ENCODE measurements around the gene GPR158.

GPR158 gene

GRCh38 chr10:25578061-25578460 is 403.3 kb downstream of the GPR158 start:
- POLR2A ChIA-PET = no interaction called here
- no peak overlapping the region for H3K27ac ChIP-seq (ENCODE audit: insufficient read depth in 1 of 2, low read depth in 1 of 2, low read length in 2 of 2, poor library complexity in 1 of 2, severe bottlenecking in 2 of 2)
- WGBS (ENCODE audit: insufficient coverage) = 92% methylated on average over 2 of the region's 4 CpGs
- no peak overlapping the region for H3K4me3 ChIP-seq (ENCODE audit: control insufficient read depth in 1 of 7, extremely low read depth in 1 of 7, insufficient read depth in 4 of 7, low read depth in 2 of 7, low read length in 6 of 7)
- CTCF ChIA-PET = interaction anchor here (1.2 kb wide), 1 partner anchor 8 kb away, joined by 3 read pairs; no protein-coding TSS in a partner anchor
- no peaks in the 10 kb centered on the region for H3K4me1 ChIP-seq (ENCODE audit: control extremely low read depth in 1 of 4, control insufficient read depth in 4 of 4, insufficient read depth in 4 of 4, low read length in 3 of 4)
- H3K9me3 ChIP-seq (ENCODE audit: control extremely low read depth in 1 of 5, control insufficient read depth in 4 of 5, insufficient read depth in 2 of 5, low read depth in 1 of 5, low read length in 4 of 5) = no peaks in the 10 kb centered on the region
- no peaks in the 10 kb centered on the region for H3K27me3 ChIP-seq (replicated peaks in 2 of 5; ENCODE audit: control insufficient read depth in 4 of 5, insufficient read depth in 5 of 5, low read length in 4 of 5)
- H3K36me3 ChIP-seq (ENCODE audit: control insufficient read depth in 4 of 4, insufficient read depth in 4 of 4, low read length in 3 of 4) = no peaks in the 10 kb centered on the region
- DNase-seq = no peak

- Histone ChIP-seq H3K4me1 (ENCODE audit: control extremely low read depth in 1 of 4, control insufficient read depth in 4 of 4, insufficient read depth in 4 of 4, low read length in 3 of 4) (no peaks in the 10 kb centered on the region), H3K36me3 (ENCODE audit: control insufficient read depth in 4 of 4, insufficient read depth in 4 of 4, low read length in 3 of 4) (no peaks in the 10 kb centered on the region), H3K27me3 (replicated peaks in 2 of 5; ENCODE audit: control insufficient read depth in 4 of 5, insufficient read depth in 5 of 5, low read length in 4 of 5) (no peaks in the 10 kb centered on the region), H3K27ac (ENCODE audit: insufficient read depth in 1 of 2, low read depth in 1 of 2, low read length in 2 of 2, poor library complexity in 1 of 2, severe bottlenecking in 2 of 2) (no peak overlapping the region), H3K9me3 (ENCODE audit: control extremely low read depth in 1 of 5, control insufficient read depth in 4 of 5, insufficient read depth in 2 of 5, low read depth in 1 of 5, low read length in 4 of 5) (peaks cover 0 to 6% (median 0%) of the 10 kb centered on the region in 5 experiments), H3K4me3 (ENCODE audit: control insufficient read depth in 1 of 7, extremely low read depth in 1 of 7, insufficient read depth in 4 of 7, low read depth in 2 of 7, low read length in 6 of 7) (no peak overlapping the region)
- ChIA-PET POLR2A (no interaction called here), CTCF (no interaction called here)
- no peak for DNase-seq
- WGBS (ENCODE audit: insufficient coverage) = 96% methylated on average over 5 of the region's 6 CpGs
Measured at GRCh38 chr10:25582961-25583360, 408.2 kb downstream of the GPR158 start.

GRCh38 chr10:25600651-25601050 is 425.9 kb downstream of the GPR158 start:
- H3K4me1 ChIP-seq (ENCODE audit: control extremely low read depth in 1 of 4, control insufficient read depth in 4 of 4, insufficient read depth in 4 of 4, low read length in 3 of 4) = no peaks in the 10 kb centered on the region
- DNase-seq = no peak
- WGBS (ENCODE audit: insufficient coverage) = 81% methylated on average over 4 of the region's 4 CpGs
- CTCF ChIA-PET = no interaction called here
- no peaks in the 10 kb centered on the region for H3K9me3 ChIP-seq (ENCODE audit: control extremely low read depth in 1 of 5, control insufficient read depth in 4 of 5, insufficient read depth in 2 of 5, low read depth in 1 of 5, low read length in 4 of 5)
- H3K27ac ChIP-seq (ENCODE audit: insufficient read depth in 1 of 2, low read depth in 1 of 2, low read length in 2 of 2, poor library complexity in 1 of 2, severe bottlenecking in 2 of 2) = no peak overlapping the region
- H3K4me3 ChIP-seq (ENCODE audit: control insufficient read depth in 1 of 7, extremely low read depth in 1 of 7, insufficient read depth in 4 of 7, low read depth in 2 of 7, low read length in 6 of 7) = no peak overlapping the region
- H3K36me3 ChIP-seq (ENCODE audit: control insufficient read depth in 4 of 4, insufficient read depth in 4 of 4, low read length in 3 of 4) = no peaks in the 10 kb centered on the region
- no peaks in the 10 kb centered on the region for H3K27me3 ChIP-seq (replicated peaks in 2 of 5; ENCODE audit: control insufficient read depth in 4 of 5, insufficient read depth in 5 of 5, low read length in 4 of 5)
- POLR2A ChIA-PET = no interaction called here

GRCh38 chr10:25604591-25604990 is 429.8 kb downstream of the GPR158 start:
- H3K27me3 ChIP-seq (replicated peaks in 2 of 5; ENCODE audit: control insufficient read depth in 4 of 5, insufficient read depth in 5 of 5, low read length in 4 of 5) = no peaks in the 10 kb centered on the region
- no peak for DNase-seq
- POLR2A ChIA-PET = no interaction called here
- no peak overlapping the region for H3K27ac ChIP-seq (ENCODE audit: insufficient read depth in 1 of 2, low read depth in 1 of 2, low read length in 2 of 2, poor library complexity in 1 of 2, severe bottlenecking in 2 of 2)
- H3K4me1 ChIP-seq (ENCODE audit: control extremely low read depth in 1 of 4, control insufficient read depth in 4 of 4, insufficient read depth in 4 of 4, low read length in 3 of 4) = no peaks in the 10 kb centered on the region
- no peaks in the 10 kb centered on the region for H3K36me3 ChIP-seq (ENCODE audit: control insufficient read depth in 4 of 4, insufficient read depth in 4 of 4, low read length in 3 of 4)
- no peak overlapping the region for H3K4me3 ChIP-seq (ENCODE audit: control insufficient read depth in 1 of 7, extremely low read depth in 1 of 7, insufficient read depth in 4 of 7, low read depth in 2 of 7, low read length in 6 of 7)
- no peaks in the 10 kb centered on the region for H3K9me3 ChIP-seq (ENCODE audit: control extremely low read depth in 1 of 5, control insufficient read depth in 4 of 5, insufficient read depth in 2 of 5, low read depth in 1 of 5, low read length in 4 of 5)
- 75% methylated on average over 2 of the region's 4 CpGs for WGBS (ENCODE audit: insufficient coverage)
- CTCF ChIA-PET = no interaction called here

GRCh38 chr10:25614652-25615051 is 439.9 kb downstream of the GPR158 start:
- no peak for DNase-seq
- WGBS (ENCODE audit: insufficient coverage) = 88% methylated on average over 2 of the region's 2 CpGs
- ChIA-PET CTCF (no interaction called here), POLR2A (no interaction called here)
- Histone ChIP-seq H3K4me3 (ENCODE audit: control insufficient read depth in 1 of 7, extremely low read depth in 1 of 7, insufficient read depth in 4 of 7, low read depth in 2 of 7, low read length in 6 of 7) (no peak overlapping the region), H3K27me3 (replicated peaks in 2 of 5; ENCODE audit: control insufficient read depth in 4 of 5, insufficient read depth in 5 of 5, low read length in 4 of 5) (no peaks in the 10 kb centered on the region), H3K9me3 (ENCODE audit: control extremely low read depth in 1 of 5, control insufficient read depth in 4 of 5, insufficient read depth in 2 of 5, low read depth in 1 of 5, low read length in 4 of 5) (peaks cover 0 to 3% (median 0%) of the 10 kb centered on the region in 5 experiments), H3K36me3 (ENCODE audit: control insufficient read depth in 4 of 4, insufficient read depth in 4 of 4, low read length in 3 of 4) (no peaks in the 10 kb centered on the region), H3K4me1 (ENCODE audit: control extremely low read depth in 1 of 4, control insufficient read depth in 4 of 4, insufficient read depth in 4 of 4, low read length in 3 of 4) (no peaks in the 10 kb centered on the region), H3K27ac (ENCODE audit: insufficient read depth in 1 of 2, low read depth in 1 of 2, low read length in 2 of 2, poor library complexity in 1 of 2, severe bottlenecking in 2 of 2) (no peak overlapping the region)

GRCh38 chr10:25615926-25616325 is 441.1 kb downstream of the GPR158 start:
- CTCF ChIA-PET = no interaction called here
- Histone ChIP-seq H3K4me3 (ENCODE audit: control insufficient read depth in 1 of 7, extremely low read depth in 1 of 7, insufficient read depth in 4 of 7, low read depth in 2 of 7, low read length in 6 of 7) (no peak overlapping the region), H3K9me3 (ENCODE audit: control extremely low read depth in 1 of 5, control insufficient read depth in 4 of 5, insufficient read depth in 2 of 5, low read depth in 1 of 5, low read length in 4 of 5) (peaks cover 0 to 3% (median 0%) of the 10 kb centered on the region in 5 experiments), H3K36me3 (ENCODE audit: control insufficient read depth in 4 of 4, insufficient read depth in 4 of 4, low read length in 3 of 4) (no peaks in the 10 kb centered on the region), H3K27me3 (replicated peaks in 2 of 5; ENCODE audit: control insufficient read depth in 4 of 5, insufficient read depth in 5 of 5, low read length in 4 of 5) (no peaks in the 10 kb centered on the region), H3K4me1 (ENCODE audit: control extremely low read depth in 1 of 4, control insufficient read depth in 4 of 4, insufficient read depth in 4 of 4, low read length in 3 of 4) (no peaks in the 10 kb centered on the region), H3K27ac (ENCODE audit: insufficient read depth in 1 of 2, low read depth in 1 of 2, low read length in 2 of 2, poor library complexity in 1 of 2, severe bottlenecking in 2 of 2) (no peak overlapping the region)
- WGBS (ENCODE audit: insufficient coverage) = 100% methylated on average over 3 of the region's 5 CpGs
- DNase-seq = no peak
- POLR2A ChIA-PET = interaction anchor here (0.6 kb wide), 1 partner anchor 175 kb away, joined by 3 read pairs; no protein-coding TSS in a partner anchor

- Histone ChIP-seq H3K9me3 (ENCODE audit: control extremely low read depth in 1 of 5, control insufficient read depth in 4 of 5, insufficient read depth in 2 of 5, low read depth in 1 of 5, low read length in 4 of 5) (peaks cover 0 to 3% (median 0%) of the 10 kb centered on the region in 5 experiments), H3K27ac (ENCODE audit: insufficient read depth in 1 of 2, low read depth in 1 of 2, low read length in 2 of 2, poor library complexity in 1 of 2, severe bottlenecking in 2 of 2) (no peak overlapping the region), H3K36me3 (ENCODE audit: control insufficient read depth in 4 of 4, insufficient read depth in 4 of 4, low read length in 3 of 4) (no peaks in the 10 kb centered on the region), H3K4me3 (ENCODE audit: control insufficient read depth in 1 of 7, extremely low read depth in 1 of 7, insufficient read depth in 4 of 7, low read depth in 2 of 7, low read length in 6 of 7) (no peak overlapping the region), H3K27me3 (replicated peaks in 2 of 5; ENCODE audit: control insufficient read depth in 4 of 5, insufficient read depth in 5 of 5, low read length in 4 of 5) (no peaks in the 10 kb centered on the region), H3K4me1 (ENCODE audit: control extremely low read depth in 1 of 4, control insufficient read depth in 4 of 4, insufficient read depth in 4 of 4, low read length in 3 of 4) (no peaks in the 10 kb centered on the region)
- ChIA-PET POLR2A (no interaction called here), CTCF (no interaction called here)
- no CpG with 5 or more reads among the region's 1 CpG for WGBS (ENCODE audit: insufficient coverage)
- DNase-seq = no peak
Measured at GRCh38 chr10:25616903-25617592, 442.2 kb downstream of the GPR158 start.

Data from common myeloid progenitor, CD34-positive (primary cell).